ENCODE results near the gene MS4A3. TPM values are rescaled to one million over a fixed set of nuclear protein-coding genes. Genes with fewer than 3 reads are reported as not detected.
"Not testable (repeated sequence)": the region's sequence is repeated elsewhere in the genome, so short reads cannot be mapped to it uniquely, and the experiment has no call there.

The MS4A3 gene
- total and polyA plus RNA-seq, 2 experiments from 2014 or later = not detected

DNA sequence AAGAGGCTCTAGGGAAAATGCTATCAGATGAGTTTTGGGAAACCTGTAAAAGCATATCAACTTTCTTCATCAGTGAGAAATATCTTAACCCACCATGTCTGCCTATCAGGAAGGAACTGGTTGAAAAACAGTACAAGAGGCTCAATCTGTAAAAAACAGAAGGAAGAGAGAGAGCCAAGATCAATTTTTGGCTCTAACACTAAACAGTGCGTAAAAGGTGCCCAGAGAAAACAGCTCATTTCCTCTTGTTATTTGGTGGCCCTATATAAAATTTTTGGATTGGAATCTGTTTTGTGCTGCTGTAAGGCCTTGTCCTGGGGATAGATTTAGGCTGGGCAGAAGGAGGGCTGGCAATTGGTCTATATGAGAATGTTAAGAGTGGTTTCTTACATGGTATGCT is 44.1 kb downstream of the MS4A3 start:
- TF ChIP-seq CTCF (IDR thresholded peaks at IDR 0.05; ENCODE audit: poor library complexity) (no peak), EZH2 (IDR thresholded peaks at IDR 0.05; ENCODE audit: borderline replicate concordance) (no peak), EZH2phosphoT487 (IDR thresholded peaks at IDR 0.05; ENCODE audit: low read depth, severe bottlenecking, unreplicated experiment) (no peak)
- Histone ChIP-seq H3K4me1 (ENCODE audit: insufficient read depth) (no peaks in the 10 kb centered on the region), H3K4me3 (no peak overlapping the region), H3K27ac (no peak overlapping the region), H4K20me1 (ENCODE audit: insufficient read depth, poor library complexity, severe bottlenecking) (no peaks in the 10 kb centered on the region), H3K79me2 (no peaks in the 10 kb centered on the region), H3K36me3 (replicated peaks; ENCODE audit: insufficient read depth, low read depth) (no peaks in the 10 kb centered on the region), H3K9me2 (replicated peaks; ENCODE audit: insufficient read depth) (no peaks in the 10 kb centered on the region), H3K4me2 (no peak overlapping the region), H2AFZ (no peak overlapping the region), H3K27me3 (no peaks in the 10 kb centered on the region), H3K9me3 (ENCODE audit: low read depth) (no peaks in the 10 kb centered on the region)
- WGBS (ENCODE audit: low lambda C conversion rate, missing lambda C conversion rate) = 95% methylated on average over 1 of the region's 1 CpG
- DNase-seq (ENCODE audit: low spot score) = no peak

DNA sequence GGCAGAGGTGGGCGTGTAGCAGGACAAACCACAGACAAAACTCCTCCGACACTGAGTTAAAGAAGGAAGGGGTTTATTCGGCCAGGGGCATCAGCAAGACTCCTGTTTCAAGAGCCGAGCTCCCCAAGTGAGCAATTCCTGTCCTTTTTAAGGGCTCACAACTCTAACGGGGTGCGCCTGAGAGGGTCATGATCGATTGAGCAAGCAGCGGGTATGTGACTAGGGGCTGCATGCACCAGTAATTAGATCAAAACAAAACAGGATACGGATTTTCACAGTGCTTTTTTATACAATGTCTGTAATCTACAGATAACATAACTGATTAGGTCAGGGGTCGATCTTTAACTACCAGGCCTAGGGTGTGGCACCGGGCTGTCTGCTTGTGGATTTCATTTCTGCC is 44.9 kb downstream of the MS4A3 start:
- H3K4me3 ChIP-seq; H4K20me1 ChIP-seq (ENCODE audit: insufficient read depth, poor library complexity, severe bottlenecking); DNase-seq (ENCODE audit: low spot score); H3K36me3 ChIP-seq (replicated peaks; ENCODE audit: insufficient read depth, low read depth); H3K4me1 ChIP-seq (ENCODE audit: insufficient read depth); H2AFZ ChIP-seq; H3K27ac ChIP-seq; H3K27me3 ChIP-seq; H3K79me2 ChIP-seq; H3K4me2 ChIP-seq; H3K9me3 ChIP-seq (ENCODE audit: low read depth); H3K9me2 ChIP-seq (replicated peaks; ENCODE audit: insufficient read depth): not testable (repeated sequence)
- WGBS (ENCODE audit: low lambda C conversion rate, missing lambda C conversion rate) = 82% methylated on average over 11 of the region's 11 CpGs

DNA sequence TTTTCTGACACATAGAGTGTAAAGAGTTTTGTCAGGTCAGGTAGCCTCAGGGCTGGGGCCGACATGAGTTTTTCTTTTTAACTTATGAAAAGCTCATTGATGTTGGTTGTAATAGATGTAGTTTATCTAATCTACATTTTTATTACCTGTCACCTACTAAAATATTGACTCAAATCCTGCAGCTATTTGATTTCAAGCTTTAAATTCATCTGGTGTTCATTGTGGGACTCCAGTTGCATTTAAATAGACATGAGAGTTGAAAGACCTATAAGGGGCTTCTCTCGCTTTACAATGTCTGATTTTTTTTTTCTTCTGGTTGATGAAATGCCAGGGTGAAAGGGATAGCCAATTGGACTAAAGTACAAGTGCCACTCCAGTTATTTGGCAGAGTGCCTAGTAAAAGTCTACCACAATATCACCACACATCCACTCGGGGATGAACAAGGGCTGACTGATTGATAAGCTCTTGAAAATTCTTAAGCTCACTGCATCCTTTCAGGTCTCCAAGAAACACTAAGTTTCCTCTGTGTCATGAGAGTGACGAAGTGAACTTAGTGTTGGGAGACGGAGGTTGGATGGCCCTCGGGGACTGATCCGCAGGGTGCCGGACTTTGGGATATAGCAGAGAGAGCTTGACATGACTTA is 48.1 kb downstream of the MS4A3 start:
- not testable (repeated sequence) for H4K20me1 ChIP-seq (ENCODE audit: insufficient read depth, poor library complexity, severe bottlenecking); H3K4me3 ChIP-seq; DNase-seq (ENCODE audit: low spot score); H3K79me2 ChIP-seq; H3K9me3 ChIP-seq (ENCODE audit: low read depth); H3K4me2 ChIP-seq; H3K27ac ChIP-seq; H3K36me3 ChIP-seq (replicated peaks; ENCODE audit: insufficient read depth, low read depth); H2AFZ ChIP-seq; H3K4me1 ChIP-seq (ENCODE audit: insufficient read depth); H3K27me3 ChIP-seq; H3K9me2 ChIP-seq (replicated peaks; ENCODE audit: insufficient read depth)
- WGBS (ENCODE audit: low lambda C conversion rate, missing lambda C conversion rate) = 81% methylated on average over 8 of the region's 8 CpGs

GRCh38 chr11:60108631-60109030 is 52.2 kb downstream of the MS4A3 start:
- H3K4me2 ChIP-seq; H3K79me2 ChIP-seq; H3K27me3 ChIP-seq; H2AFZ ChIP-seq; H3K4me3 ChIP-seq; H3K9me3 ChIP-seq (ENCODE audit: low read depth); H3K36me3 ChIP-seq (replicated peaks; ENCODE audit: insufficient read depth, low read depth); H3K9me2 ChIP-seq (replicated peaks; ENCODE audit: insufficient read depth); H3K4me1 ChIP-seq (ENCODE audit: insufficient read depth); DNase-seq (ENCODE audit: low spot score); H4K20me1 ChIP-seq (ENCODE audit: insufficient read depth, poor library complexity, severe bottlenecking); H3K27ac ChIP-seq: not testable (repeated sequence)
- 84% methylated on average over 5 of the region's 5 CpGs for WGBS (ENCODE audit: low lambda C conversion rate, missing lambda C conversion rate)

- TF ChIP-seq EZH2phosphoT487 (IDR thresholded peaks at IDR 0.05; ENCODE audit: low read depth, severe bottlenecking, unreplicated experiment) = no peak
- TF ChIP-seq EZH2 (IDR thresholded peaks at IDR 0.05; ENCODE audit: borderline replicate concordance) = no peak
- TF ChIP-seq CTCF (IDR thresholded peaks at IDR 0.05; ENCODE audit: poor library complexity) = no peak
Measured at GRCh38 chr11:60111793-60112192, 55.3 kb downstream of the MS4A3 start.

More at GRCh38 chr11:60111793-60112192, 55.3 kb downstream of the MS4A3 start:
- H4K20me1 ChIP-seq (ENCODE audit: insufficient read depth, poor library complexity, severe bottlenecking) = no peaks in the 10 kb centered on the region
- H3K4me2 ChIP-seq = no peak overlapping the region
- H3K9me3 ChIP-seq (ENCODE audit: low read depth) = no peaks in the 10 kb centered on the region
- H3K36me3 ChIP-seq (replicated peaks; ENCODE audit: insufficient read depth, low read depth) = no peaks in the 10 kb centered on the region
- no peak overlapping the region for H2AFZ ChIP-seq
- H3K79me2 ChIP-seq = no peaks in the 10 kb centered on the region
- 58% methylated on average over 2 of the region's 2 CpGs for WGBS (ENCODE audit: low lambda C conversion rate, missing lambda C conversion rate)
- no peaks in the 10 kb centered on the region for H3K4me1 ChIP-seq (ENCODE audit: insufficient read depth)
- no peaks in the 10 kb centered on the region for H3K27me3 ChIP-seq
- DNase-seq (ENCODE audit: low spot score) = no peak
- no peak overlapping the region for H3K4me3 ChIP-seq
- no peak overlapping the region for H3K27ac ChIP-seq
- H3K9me2 ChIP-seq (replicated peaks; ENCODE audit: insufficient read depth) = no peaks in the 10 kb centered on the region

Data from hepatocyte (in vitro differentiated cells).